ENCODE data around the gene KLHL17.

DNA sequence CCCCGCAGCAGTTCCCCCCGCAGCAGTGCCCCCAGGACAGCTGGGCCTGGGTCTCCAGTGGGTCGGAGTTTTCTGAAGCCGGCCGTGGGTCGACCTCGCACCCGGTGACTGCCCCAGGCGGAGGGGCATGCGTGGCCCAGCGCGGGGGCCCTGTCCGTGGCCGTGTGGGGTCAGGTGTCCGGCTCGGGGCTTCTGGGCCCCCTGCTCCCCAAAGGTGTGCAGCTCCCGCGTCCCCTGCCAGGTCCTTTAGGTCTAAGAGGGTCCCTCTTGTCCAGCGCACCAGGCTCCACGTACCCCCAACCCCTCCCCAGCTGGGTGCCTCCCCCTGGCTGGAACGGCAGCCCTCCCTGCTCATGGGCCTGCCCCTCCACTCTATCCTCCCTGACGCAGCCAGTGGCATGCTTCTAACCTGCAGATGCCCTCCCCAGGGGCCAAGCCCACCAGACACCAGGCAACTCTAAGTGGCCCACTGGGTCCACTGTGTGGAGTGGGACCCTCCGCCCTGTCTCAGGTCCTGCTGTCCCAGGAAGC, 45.5 kb downstream of the KLHL17 start:
- TF ChIP-seq, protein P1, sequence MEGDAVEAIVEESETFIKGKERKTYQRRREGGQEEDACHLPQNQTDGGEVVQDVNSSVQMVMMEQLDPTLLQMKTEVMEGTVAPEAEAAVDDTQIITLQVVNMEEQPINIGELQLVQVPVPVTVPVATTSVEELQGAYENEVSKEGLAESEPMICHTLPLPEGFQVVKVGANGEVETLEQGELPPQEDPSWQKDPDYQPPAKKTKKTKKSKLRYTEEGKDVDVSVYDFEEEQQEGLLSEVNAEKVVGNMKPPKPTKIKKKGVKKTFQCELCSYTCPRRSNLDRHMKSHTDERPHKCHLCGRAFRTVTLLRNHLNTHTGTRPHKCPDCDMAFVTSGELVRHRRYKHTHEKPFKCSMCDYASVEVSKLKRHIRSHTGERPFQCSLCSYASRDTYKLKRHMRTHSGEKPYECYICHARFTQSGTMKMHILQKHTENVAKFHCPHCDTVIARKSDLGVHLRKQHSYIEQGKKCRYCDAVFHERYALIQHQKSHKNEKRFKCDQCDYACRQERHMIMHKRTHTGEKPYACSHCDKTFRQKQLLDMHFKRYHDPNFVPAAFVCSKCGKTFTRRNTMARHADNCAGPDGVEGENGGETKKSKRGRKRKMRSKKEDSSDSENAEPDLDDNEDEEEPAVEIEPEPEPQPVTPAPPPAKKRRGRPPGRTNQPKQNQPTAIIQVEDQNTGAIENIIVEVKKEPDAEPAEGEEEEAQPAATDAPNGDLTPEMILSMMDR (IDR thresholded peaks at IDR 0.05 in 2 of 3, conservative IDR thresholded peaks at IDR 0.05 in 1 of 3; ENCODE audit: control insufficient read depth in 2 of 3, extremely low read depth in 1 of 3, insufficient read depth in 1 of 3, low read depth in 3 of 3, low read length in 3 of 3), result no peak
- TF ChIP-seq, protein P2, sequence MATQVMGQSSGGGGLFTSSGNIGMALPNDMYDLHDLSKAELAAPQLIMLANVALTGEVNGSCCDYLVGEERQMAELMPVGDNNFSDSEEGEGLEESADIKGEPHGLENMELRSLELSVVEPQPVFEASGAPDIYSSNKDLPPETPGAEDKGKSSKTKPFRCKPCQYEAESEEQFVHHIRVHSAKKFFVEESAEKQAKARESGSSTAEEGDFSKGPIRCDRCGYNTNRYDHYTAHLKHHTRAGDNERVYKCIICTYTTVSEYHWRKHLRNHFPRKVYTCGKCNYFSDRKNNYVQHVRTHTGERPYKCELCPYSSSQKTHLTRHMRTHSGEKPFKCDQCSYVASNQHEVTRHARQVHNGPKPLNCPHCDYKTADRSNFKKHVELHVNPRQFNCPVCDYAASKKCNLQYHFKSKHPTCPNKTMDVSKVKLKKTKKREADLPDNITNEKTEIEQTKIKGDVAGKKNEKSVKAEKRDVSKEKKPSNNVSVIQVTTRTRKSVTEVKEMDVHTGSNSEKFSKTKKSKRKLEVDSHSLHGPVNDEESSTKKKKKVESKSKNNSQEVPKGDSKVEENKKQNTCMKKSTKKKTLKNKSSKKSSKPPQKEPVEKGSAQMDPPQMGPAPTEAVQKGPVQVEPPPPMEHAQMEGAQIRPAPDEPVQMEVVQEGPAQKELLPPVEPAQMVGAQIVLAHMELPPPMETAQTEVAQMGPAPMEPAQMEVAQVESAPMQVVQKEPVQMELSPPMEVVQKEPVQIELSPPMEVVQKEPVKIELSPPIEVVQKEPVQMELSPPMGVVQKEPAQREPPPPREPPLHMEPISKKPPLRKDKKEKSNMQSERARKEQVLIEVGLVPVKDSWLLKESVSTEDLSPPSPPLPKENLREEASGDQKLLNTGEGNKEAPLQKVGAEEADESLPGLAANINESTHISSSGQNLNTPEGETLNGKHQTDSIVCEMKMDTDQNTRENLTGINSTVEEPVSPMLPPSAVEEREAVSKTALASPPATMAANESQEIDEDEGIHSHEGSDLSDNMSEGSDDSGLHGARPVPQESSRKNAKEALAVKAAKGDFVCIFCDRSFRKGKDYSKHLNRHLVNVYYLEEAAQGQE (IDR thresholded peaks at IDR 0.05; ENCODE audit: low read depth, low read length), result no peak
- no peak for TF ChIP-seq BRCA1 (IDR thresholded peaks at IDR 0.05; ENCODE audit: low read depth, low read length)
- no peak for TF ChIP-seq ZNF274 (IDR thresholded peaks at IDR 0.05; ENCODE audit: insufficient read depth, insufficient read length)
- TF ChIP-seq NR2C2 (IDR thresholded peaks at IDR 0.05; ENCODE audit: borderline replicate concordance, control insufficient read depth, insufficient read length, low read depth), result no peak
- TF ChIP-seq EP300 (IDR thresholded peaks at IDR 0.05; ENCODE audit: borderline replicate concordance in 1 of 2, control insufficient read depth in 1 of 2, low read depth in 2 of 2, low read length in 2 of 2), result no peak
